GM23248 (cell line): Measurements from ENCODE around the gene C1orf52. TPM values are rescaled to one million over a fixed set of nuclear protein-coding genes. Genes with fewer than 3 reads are reported as not detected.
"Not testable (repeated sequence)": the region's sequence is repeated elsewhere in the genome, so short reads cannot be mapped to it uniquely, and the experiment has no call there.

Experiments
- DNase-seq: peaks from one replicate; pipeline ENCODE4 v3.0.0-alpha.2; 2015
- H2AFZ ChIP-seq: fragments of 200-600 bp; sonication (generic); 2 replicates; pipeline ENCODE4 v1.6.1; 2016; ENCODE audit warnings: antibody characterized with exemption
- H3F3A ChIP-seq: fragments of 200-600 bp; sonication (generic); 2 replicates; pipeline ENCODE4 v1.6.1; 2016; ENCODE audit warnings: mild to moderate bottlenecking, antibody characterized with exemption, mixed run types; ENCODE audit not compliant: insufficient read depth
- H3K27ac ChIP-seq: fragments of 200-600 bp; sonication (generic); 2 replicates; pipeline ENCODE4 v1.5.1; 2016; ENCODE audit warnings: mild to moderate bottlenecking
- H3K27me3 ChIP-seq: fragments of 200-600 bp; sonication (generic); replicated peaks from 2 replicates; pipeline ENCODE4 v1.6.1; 2016; ENCODE audit warnings: mild to moderate bottlenecking; ENCODE audit not compliant: insufficient read depth
- H3K36me3 ChIP-seq: fragments of 200-600 bp; sonication (generic); 2 replicates; pipeline ENCODE4 v1.6.1; 2016; ENCODE audit warnings: low read depth, mild to moderate bottlenecking
- H3K4me1 ChIP-seq: fragments of 200-600 bp; sonication (generic); 2 replicates; pipeline ENCODE4 v1.6.1; 2016; ENCODE audit warnings: mild to moderate bottlenecking; ENCODE audit not compliant: insufficient read depth
- H3K4me2 ChIP-seq: fragments of 200-600 bp; sonication (generic); one replicate; pipeline ENCODE4 v1.6.1; 2016; ENCODE audit warnings: mild to moderate bottlenecking; ENCODE audit not compliant: unreplicated experiment
- H3K4me3 ChIP-seq: fragments of 200-600 bp; sonication (generic); 2 replicates; pipeline ENCODE4 v1.5.1; 2016; ENCODE audit warnings: mild to moderate bottlenecking
- H3K79me2 ChIP-seq: fragments of 200-600 bp; sonication (generic); 2 replicates; pipeline ENCODE4 v1.6.1; 2016; ENCODE audit warnings: mild to moderate bottlenecking; ENCODE audit not compliant: insufficient read depth
- H3K9ac ChIP-seq: fragments of 200-600 bp; sonication (generic); 2 replicates; pipeline ENCODE4 v1.6.1; 2016; ENCODE audit warnings: mild to moderate bottlenecking
- H3K9me2 ChIP-seq: fragments of 200-600 bp; sonication (generic); 2 replicates; pipeline ENCODE4 v1.6.1; 2016; ENCODE audit warnings: mixed run types, mild to moderate bottlenecking, moderate library complexity; ENCODE audit not compliant: insufficient read depth
- H3K9me3 ChIP-seq: fragments of 200-600 bp; sonication (generic); one replicate; pipeline ENCODE4 v1.6.1; 2017; ENCODE audit warnings: low read depth
- H4K20me1 ChIP-seq: fragments of 200-600 bp; sonication (generic); 2 replicates; pipeline ENCODE4 v1.6.0; 2016; ENCODE audit not compliant: insufficient read depth
- EZH2 ChIP-seq: fragments of 200-600 bp; sonication (generic); IDR thresholded peaks from 2 replicates; pipeline ENCODE4 v1.6.1; 2018; ENCODE audit warnings: antibody characterized with exemption, mild to moderate bottlenecking; ENCODE audit not compliant: insufficient read depth, poor library complexity, severe bottlenecking
- EZH2phosphoT487 ChIP-seq: fragments of 200-600 bp; sonication (generic); IDR thresholded peaks from 2 replicates; pipeline ENCODE4 v1.6.1; 2018; ENCODE audit warnings: antibody characterized with exemption, moderate library complexity, mild to moderate bottlenecking, low read depth; ENCODE audit not compliant: insufficient read depth
- WGBS, 2 experiments: methylation state at CpG; one replicate each; pipeline ENCODE4 v1.1.6; 2015 to 2017; ENCODE audit warnings: low lambda C conversion rate in 2 of 2, low coverage in 1 of 2; ENCODE audit errors: missing lambda C conversion rate in 2 of 2; 5-methylcytosine and 5-hydroxymethylcytosine counted together
- in situ Hi-C: fragments of 300-500 bp; cut with MboI; formaldehyde crosslinking; loops from 2 replicates; pipeline ENCODE4 v1.15.0; 2020
- polyA plus RNA-seq: library from polyadenylated mRNA; unstranded; fragments of >200 nt; fragmentation: Nextera tagmentation; extraction: Ambion mirVana; gene quantifications from 2 replicates; pipeline ENCODE4 v1.2.1, GENCODE V29; 2016
- total RNA-seq: library from RNA; depleted of rRNA; stranded (reverse); fragments of >200 nt; shearing (Covaris generic); gene quantifications from 2 replicates; pipeline ENCODE4 v1.2.3, GENCODE V29; 2014

The C1orf52 gene
- total and polyA plus RNA-seq, 2 experiments from 2014 or later, result 26.7 to 72.4 TPM

DNA sequence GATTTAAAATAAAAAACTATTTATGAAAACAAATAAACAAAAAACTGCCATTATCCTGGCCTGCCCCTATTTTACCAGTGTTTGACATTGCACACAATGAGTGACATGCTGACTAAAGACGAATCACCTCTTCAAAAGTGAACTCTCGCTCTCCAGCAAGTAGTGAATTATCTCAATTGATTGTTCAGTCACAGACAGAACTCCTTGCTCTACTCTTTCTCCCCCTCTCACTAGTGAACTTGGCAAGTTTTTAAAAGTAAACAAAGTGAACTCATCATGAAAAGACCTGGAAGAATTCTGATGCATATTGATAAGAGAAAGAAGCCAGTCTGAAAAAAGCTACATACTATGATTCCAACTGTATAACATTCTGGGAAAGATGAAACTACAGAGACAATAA lies 4.7 kb upstream of the C1orf52 start:
- H3K36me3 ChIP-seq, result peaks cover 52% of the 10 kb centered on the region
- H3K27ac ChIP-seq, result no peak overlapping the region

GRCh38 chr1:85262985-85263384 lies 3.5 kb upstream of the C1orf52 start:
- Histone ChIP-seq H3F3A (peaks cover 77% of the 10 kb centered on the region), H3K79me2 (peaks cover 54% of the 10 kb centered on the region), H3K9me3 (no peaks in the 10 kb centered on the region), H3K4me1 (peaks cover 22% of the 10 kb centered on the region), H3K4me3 (no peak overlapping the region), H3K27me3 (no peaks in the 10 kb centered on the region), H2AFZ (no peak overlapping the region), H3K9ac (no peak overlapping the region), H4K20me1 (no peaks in the 10 kb centered on the region), H3K9me2 (no peaks in the 10 kb centered on the region), H3K36me3 (peaks cover 45% of the 10 kb centered on the region), H3K27ac (0 out of 2 replicates have a peak overlapping the region, but pooled peaks have one; percentile 9), H3K4me2 (no peak overlapping the region)
- no peak for TF ChIP-seq EZH2
- TF ChIP-seq EZH2phosphoT487, result no peak
- no peak for DNase-seq
- in situ Hi-C loops, result no loop called here

More for the DNA sequence above, 4.7 kb upstream of the C1orf52 start:
- Histone ChIP-seq H3K9ac (no peak overlapping the region), H3K9me3 (no peaks in the 10 kb centered on the region), H3K79me2 (peaks cover 54% of the 10 kb centered on the region), H4K20me1 (no peaks in the 10 kb centered on the region), H2AFZ (no peak overlapping the region), H3K4me2 (no peak overlapping the region), H3K27me3 (no peaks in the 10 kb centered on the region), H3K9me2 (no peaks in the 10 kb centered on the region), H3F3A (peaks cover 83% of the 10 kb centered on the region), H3K4me3 (no peak overlapping the region), H3K4me1 (peaks cover 19% of the 10 kb centered on the region)
- 60 to 67% methylated on average over 2 of the region's 2 CpGs for WGBS, 2 experiments
- in situ Hi-C loops, result no loop called here
- TF ChIP-seq EZH2phosphoT487 (no peak), EZH2 (no peak)
- peak; percentile 39 for DNase-seq

DNA sequence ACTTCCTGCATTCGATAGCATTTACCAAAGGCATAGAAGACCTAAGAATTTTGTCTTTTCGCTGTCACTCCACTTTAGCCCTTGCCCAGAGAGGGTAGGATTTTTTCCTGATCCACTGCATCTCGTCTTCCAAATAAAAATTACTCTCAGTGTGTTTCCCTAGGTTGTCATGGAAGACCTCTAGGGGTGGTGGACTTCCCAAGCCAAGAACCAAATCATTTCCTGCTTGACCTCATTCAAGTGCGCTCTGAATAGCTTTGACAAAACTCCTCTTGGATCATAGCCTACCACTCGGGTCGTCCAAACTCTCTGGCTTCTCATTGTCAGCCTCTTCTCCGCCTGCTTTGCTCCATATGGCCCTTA lies 431 bp upstream of the C1orf52 start:
- Histone ChIP-seq H3K4me3 (peak overlapping the region; percentile 93), H3K79me2 (peaks cover 55% of the 10 kb centered on the region), H2AFZ (peak overlapping the region; percentile 82), H3K9me2 (no peaks in the 10 kb centered on the region), H3K9ac (peak overlapping the region; percentile 92), H3K4me2 (peak overlapping the region; percentile 95), H3K27me3 (no peaks in the 10 kb centered on the region), H4K20me1 (no peaks in the 10 kb centered on the region), H3K27ac (peak overlapping the region; percentile 96), H3K9me3 (no peaks in the 10 kb centered on the region), H3K36me3 (peaks cover 43% of the 10 kb centered on the region), H3F3A (peaks cover 53% of the 10 kb centered on the region), H3K4me1 (peaks cover 40% of the 10 kb centered on the region)
- peak; percentile 81 for DNase-seq
- WGBS, 2 experiments, result 2 to 3% methylated on average over 7 of the region's 7 CpGs
- in situ Hi-C loops, result loop anchor here (10.0 kb wide), 1 partner anchor 315 kb away; no protein-coding TSS in a partner anchor
- no peak for TF ChIP-seq EZH2
- no peak for TF ChIP-seq EZH2phosphoT487

DNA sequence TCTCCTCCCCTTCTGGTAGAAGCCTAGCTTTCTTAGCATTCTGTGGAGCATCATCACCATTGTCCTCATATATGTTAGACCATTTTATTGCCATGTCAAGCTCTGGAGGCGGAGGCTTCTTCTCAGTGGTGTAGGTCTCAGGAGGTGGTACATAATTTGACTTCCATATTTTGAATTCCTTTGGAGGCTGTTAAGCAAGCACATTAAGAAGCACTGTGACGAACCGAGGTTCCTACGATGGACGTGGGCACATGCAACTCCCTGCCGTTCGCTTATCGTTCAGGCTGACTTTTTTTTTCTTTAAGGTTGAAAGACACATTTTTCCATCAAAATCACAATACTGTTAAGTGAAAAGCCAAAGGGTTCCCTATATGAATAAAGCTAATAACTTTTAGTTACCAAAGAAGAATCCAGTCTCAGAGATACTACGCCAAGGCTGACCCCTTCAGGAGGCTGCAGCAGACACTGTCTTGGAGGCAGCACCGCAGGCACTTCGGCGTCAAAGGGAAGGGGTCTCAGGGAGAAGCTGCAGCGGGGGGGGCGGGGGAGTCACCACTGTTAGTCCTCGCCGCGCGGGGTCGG lies 835 bp downstream of the C1orf52 start:
- Histone ChIP-seq H3K4me1 (peaks cover 45% of the 10 kb centered on the region), H3K79me2 (peaks cover 59% of the 10 kb centered on the region), H3K4me3 (peak overlapping the region; percentile 93), H3K9ac (peak overlapping the region; percentile 92), H3K27ac (peak overlapping the region; percentile 96), H4K20me1 (no peaks in the 10 kb centered on the region), H3K9me3 (no peaks in the 10 kb centered on the region), H2AFZ (peak overlapping the region; percentile 82; the same call in 1 of the 2 replicates), H3K4me2 (peak overlapping the region; percentile 95), H3K9me2 (no peaks in the 10 kb centered on the region), H3F3A (peaks cover 44% of the 10 kb centered on the region), H3K27me3 (no peaks in the 10 kb centered on the region), H3K36me3 (peaks cover 37% of the 10 kb centered on the region)
- TF ChIP-seq EZH2phosphoT487, result no peak
- no peak for TF ChIP-seq EZH2
- in situ Hi-C loops, result loop anchor here (10.0 kb wide), 1 partner anchor 314 kb away; no protein-coding TSS in a partner anchor
- WGBS, 2 experiments, result 3 to 6% methylated on average over 12 to 19 of the region's 19 CpGs
- DNase-seq, result peak; percentile 59

GRCh38 chr1:85249042-85249441 lies 10.4 kb downstream of the C1orf52 start:
- H3K9ac ChIP-seq, H3K9me3 ChIP-seq, H3K4me3 ChIP-seq, H2AFZ ChIP-seq, H3K9me2 ChIP-seq, DNase-seq, H3K27ac ChIP-seq, H3K27me3 ChIP-seq, in situ Hi-C loops, H3K4me2 ChIP-seq, H4K20me1 ChIP-seq: not testable (repeated sequence)
- H3K4me1 ChIP-seq, result peaks cover 38% of the 10 kb centered on the region
- H3F3A ChIP-seq, result peaks cover 45% of the 10 kb centered on the region
- H3K36me3 ChIP-seq, result peaks cover 21% of the 10 kb centered on the region
- WGBS, 2 experiments, result 65 to 71% methylated on average over 3 of the region's 3 CpGs
- peaks cover 20% of the 10 kb centered on the region for H3K79me2 ChIP-seq
